Erythroblast (primary cell): ENCODE results near the gene UBN1.

Source experiments
- GATA1 ChIP-seq: IDR thresholded peaks from 2 replicates; pipeline ENCODE4 v1.6.1; 2011; ENCODE audit warnings: low read depth, mild to moderate bottlenecking, control low read depth, low read length, moderate library complexity
- POLR2A ChIP-seq: IDR thresholded peaks from 2 replicates; pipeline ENCODE4 v1.6.1; 2011; ENCODE audit warnings: mild to moderate bottlenecking, low read length

GRCh38 chr16:4850211-4850610, 2.9 kb downstream of the UBN1 start:
- TF ChIP-seq POLR2A (no peak), GATA1 (no peak)
